Liver (tissue), 9 donors: ENCODE measurements around the gene OR4K15. TPM values are rescaled to one million over a fixed set of nuclear protein-coding genes. Genes with fewer than 3 reads are reported as not detected.

Experiments used
- DNase-seq: peaks from one replicate; pipeline ENCODE4 v3.0.0-alpha.2; 2017; ENCODE audit warnings: low spot score
- H3K27ac ChIP-seq, 2 donors: one replicate each; pipeline ENCODE4 v1.7.0; 2013; ENCODE audit warnings: inconsistent platforms in 2 of 2, low read length in 2 of 2, control low read depth in 1 of 2, low read depth in 1 of 2, mild to moderate bottlenecking in 1 of 2
- H3K27me3 ChIP-seq, 4 donors: one replicate each; pipeline versions ENCODE4 v1.6.1 to v1.7.0; 2013; ENCODE audit warnings: low read length in 3 of 4, inconsistent platforms in 1 of 4, mild to moderate bottlenecking in 1 of 4, moderate library complexity in 1 of 4; ENCODE audit not compliant: control insufficient read depth in 4 of 4, insufficient read depth in 4 of 4
- H3K36me3 ChIP-seq, 4 donors: one replicate each; pipeline versions ENCODE4 v1.6.1 to v1.7.0; 2013; ENCODE audit warnings: low read length in 3 of 4, mild to moderate bottlenecking in 3 of 4, low read depth in 1 of 4, moderate library complexity in 1 of 4; ENCODE audit not compliant: control insufficient read depth in 4 of 4, insufficient read depth in 3 of 4
- H3K4me1 ChIP-seq, 4 donors: one replicate each; pipeline versions ENCODE4 v1.6.1 to v1.7.0; 2013; ENCODE audit warnings: low read length in 3 of 4, mild to moderate bottlenecking in 3 of 4, moderate library complexity in 1 of 4; ENCODE audit not compliant: control insufficient read depth in 4 of 4, insufficient read depth in 4 of 4
- H3K4me3 ChIP-seq, 3 donors: one replicate each; pipeline versions ENCODE4 v1.6.1 to v1.7.0; 2013; ENCODE audit warnings: low read length in 3 of 3, control low read depth in 1 of 3, low read depth in 1 of 3, mild to moderate bottlenecking in 1 of 3
- H3K9ac ChIP-seq, 2 donors: one replicate each; pipeline ENCODE4 v1.7.0; 2013; ENCODE audit warnings: low read length in 2 of 2, mild to moderate bottlenecking in 2 of 2, moderate library complexity in 2 of 2, control low read depth in 1 of 2, low read depth in 1 of 2
- H3K9me3 ChIP-seq, 4 donors: one replicate each; pipeline versions ENCODE4 v1.6.1 to v1.7.0; 2013; ENCODE audit warnings: low read length in 3 of 4; ENCODE audit not compliant: control insufficient read depth in 4 of 4
- ATF3 ChIP-seq: IDR thresholded peaks from 2 replicates; pipeline ENCODE4 v1.6.1; 2016; ENCODE audit warnings: antibody characterized with exemption
- CTCF ChIP-seq: fragments of 150-350 bp; IDR thresholded peaks from 2 replicates; pipeline ENCODE4 v1.5.1; 2017; ENCODE audit warnings: improper control_type of control experiment, low read depth, low read length; ENCODE audit not compliant: missing input control
- FOXA1 ChIP-seq: IDR thresholded peaks from 2 replicates; pipeline ENCODE4 v1.6.1; 2016; ENCODE audit warnings: antibody characterized with exemption
- FOXA2 ChIP-seq: IDR thresholded peaks from 2 replicates; pipeline ENCODE4 v1.6.1; 2016; ENCODE audit warnings: antibody characterized with exemption
- GABPA ChIP-seq, 2 donors: IDR thresholded peaks in 1 of 2; conservative IDR thresholded peaks in 1 of 2; 2 replicates each; pipeline ENCODE4 v1.6.1; 2016; ENCODE audit warnings: antibody characterized with exemption in 2 of 2, mild to moderate bottlenecking in 1 of 2, moderate library complexity in 1 of 2
- HNF4A ChIP-seq, 2 donors: conservative IDR thresholded peaks; 2 replicates each; pipeline ENCODE4 v1.6.1; 2016; ENCODE audit warnings: antibody characterized with exemption in 2 of 2, mild to moderate bottlenecking in 2 of 2
- HNF4G ChIP-seq: IDR thresholded peaks from 2 replicates; pipeline ENCODE4 v1.6.1; 2016; ENCODE audit warnings: antibody characterized with exemption
- JUND ChIP-seq, 2 donors: IDR thresholded peaks; 2 replicates each; pipeline ENCODE4 v1.6.1; 2016; ENCODE audit warnings: antibody characterized with exemption in 2 of 2
- MAX ChIP-seq: IDR thresholded peaks from 2 replicates; pipeline ENCODE4 v1.6.1; 2016; ENCODE audit warnings: antibody characterized with exemption
- NR2F2 ChIP-seq: IDR thresholded peaks from 2 replicates; pipeline ENCODE4 v1.6.1; 2016; ENCODE audit warnings: antibody characterized with exemption
- RAD21 ChIP-seq, 2 donors: IDR thresholded peaks; 2 replicates each; pipeline ENCODE4 v1.6.1; 2016; ENCODE audit warnings: antibody characterized with exemption in 2 of 2, mild to moderate bottlenecking in 2 of 2
- REST ChIP-seq: IDR thresholded peaks from 2 replicates; pipeline ENCODE4 v1.6.1; 2016; ENCODE audit warnings: antibody characterized with exemption, mild to moderate bottlenecking
- RXRA ChIP-seq, 2 donors: IDR thresholded peaks; 2 replicates each; pipeline ENCODE4 v1.6.1; 2017 to 2018; ENCODE audit warnings: antibody characterized with exemption in 2 of 2, mild to moderate bottlenecking in 1 of 2
- SP1 ChIP-seq: IDR thresholded peaks from 2 replicates; pipeline ENCODE4 v1.6.1; 2018; ENCODE audit warnings: antibody characterized with exemption, mild to moderate bottlenecking
- TAF1 ChIP-seq: conservative IDR thresholded peaks from 2 replicates; pipeline ENCODE4 v1.6.1; 2016; ENCODE audit warnings: antibody characterized with exemption, mild to moderate bottlenecking
- YY1 ChIP-seq: IDR thresholded peaks from 2 replicates; pipeline ENCODE4 v1.6.1; 2016; ENCODE audit warnings: antibody characterized with exemption, mild to moderate bottlenecking
- ZBTB33 ChIP-seq: IDR thresholded peaks from 2 replicates; pipeline ENCODE4 v1.6.1; 2016; ENCODE audit warnings: antibody characterized with exemption
- WGBS: extraction: QIAGEN DNeasy Blood & Tissue Kit; methylation state at CpG from one replicate; pipeline ENCODE4 v1.1.7; 2013; 5-methylcytosine and 5-hydroxymethylcytosine counted together
- polyA plus RNA-seq, 2 donors: library from polyadenylated mRNA; stranded (reverse) in 1 of 2; unstranded in 1 of 2; fragments of 200-250 nt in 1 of 2; fragments of >200 nt in 1 of 2; fragmentation: Nextera tagmentation in 1 of 2; extraction: Ambion mirVana in 1 of 2; gene quantifications; one replicate each; pipeline versions ENCODE4 v1.2.1 to v1.2.3, GENCODE V29; 2013 to 2015
- total RNA-seq, 2 donors: library from RNA; depleted of rRNA; stranded (reverse); fragments of >200 nt; gene quantifications; one replicate each; pipeline ENCODE4 v1.2.3, GENCODE V29; 2014
- donor health status: healthy.
- donor health status: healthy.
- donor health status: healthy.
- donor health status: healthy.
- donor health status: healthy.

Gene OR4K15
- total and polyA plus RNA-seq, 4 donors, result not detected

- TF ChIP-seq HNF4A (conservative IDR thresholded peaks at IDR 0.05) (no peak), MAX (no peak), FOXA1 (no peak), HNF4G (no peak), SP1 (no peak), GABPA (IDR thresholded peaks at IDR 0.05 in 1 of 2, conservative IDR thresholded peaks at IDR 0.05 in 1 of 2) (no peak), RAD21 (IDR thresholded peaks at IDR 0.05) (no peak), RXRA (IDR thresholded peaks at IDR 0.05) (no peak), JUND (IDR thresholded peaks at IDR 0.05) (no peak), REST (no peak), CTCF (no peak), TAF1 (no peak), YY1 (no peak), FOXA2 (no peak), ATF3 (no peak), NR2F2 (no peak), ZBTB33 (no peak)
- Histone ChIP-seq H3K27ac (no peak within 1 kb of the TSS), H3K4me1 (no peaks in the 10 kb centered on the region), H3K27me3 (no peaks in the 10 kb centered on the region), H3K4me3 (no peak within 1 kb of the TSS), H3K9me3 (no peaks in the 10 kb centered on the region), H3K36me3 (no peaks in the 10 kb centered on the region), H3K9ac (no peak within 1 kb of the TSS)
- 47% methylated on average over 3 of the region's 3 CpGs for WGBS
- no peak for DNase-seq
These were observed 44.8 kb upstream of the OR4K15 start, which contains the start of gene OR4K1 for GRCh38 chr14:19930617-19931016. Gene OR4K1, plus strand, starts transcription at chr14:19930917. Its CDS starts 4,750 bp downstream, at chr14:19935667.

- H3K9ac ChIP-seq, result no peak overlapping the region
- H3K9me3 ChIP-seq, result no peaks in the 10 kb centered on the region
- no peaks in the 10 kb centered on the region for H3K4me1 ChIP-seq
- H3K27me3 ChIP-seq, result no peaks in the 10 kb centered on the region
- DNase-seq, result no peak
- H3K27ac ChIP-seq, result no peak overlapping the region
- H3K4me3 ChIP-seq, result no peak overlapping the region
- TF ChIP-seq ZBTB33, result no peak
- no peak for TF ChIP-seq SP1
- no peak for TF ChIP-seq HNF4A (conservative IDR thresholded peaks at IDR 0.05)
- TF ChIP-seq NR2F2, result no peak
- TF ChIP-seq ATF3, result no peak
- no peak for TF ChIP-seq JUND (IDR thresholded peaks at IDR 0.05)
- TF ChIP-seq RAD21 (IDR thresholded peaks at IDR 0.05), result no peak
- TF ChIP-seq HNF4G, result no peak
- TF ChIP-seq YY1, result no peak
- no peak for TF ChIP-seq TAF1
- no peak for TF ChIP-seq GABPA (IDR thresholded peaks at IDR 0.05 in 1 of 2, conservative IDR thresholded peaks at IDR 0.05 in 1 of 2)
- 88% methylated on average over 1 of the region's 1 CpG for WGBS
- no peaks in the 10 kb centered on the region for H3K36me3 ChIP-seq
These were observed 33.7 kb upstream of the OR4K15 start for GRCh38 chr14:19941668-19942067.
